ENCODE data around the gene CD52.
"Not testable (repeated sequence)": the region's sequence is repeated elsewhere in the genome, so short reads cannot be mapped to it uniquely, and the experiment has no call there.

CD52 gene

GRCh38 chr1:26284597-26285347 is 33.0 kb upstream of the CD52 start:
- no peak for FAIRE-seq

DNA sequence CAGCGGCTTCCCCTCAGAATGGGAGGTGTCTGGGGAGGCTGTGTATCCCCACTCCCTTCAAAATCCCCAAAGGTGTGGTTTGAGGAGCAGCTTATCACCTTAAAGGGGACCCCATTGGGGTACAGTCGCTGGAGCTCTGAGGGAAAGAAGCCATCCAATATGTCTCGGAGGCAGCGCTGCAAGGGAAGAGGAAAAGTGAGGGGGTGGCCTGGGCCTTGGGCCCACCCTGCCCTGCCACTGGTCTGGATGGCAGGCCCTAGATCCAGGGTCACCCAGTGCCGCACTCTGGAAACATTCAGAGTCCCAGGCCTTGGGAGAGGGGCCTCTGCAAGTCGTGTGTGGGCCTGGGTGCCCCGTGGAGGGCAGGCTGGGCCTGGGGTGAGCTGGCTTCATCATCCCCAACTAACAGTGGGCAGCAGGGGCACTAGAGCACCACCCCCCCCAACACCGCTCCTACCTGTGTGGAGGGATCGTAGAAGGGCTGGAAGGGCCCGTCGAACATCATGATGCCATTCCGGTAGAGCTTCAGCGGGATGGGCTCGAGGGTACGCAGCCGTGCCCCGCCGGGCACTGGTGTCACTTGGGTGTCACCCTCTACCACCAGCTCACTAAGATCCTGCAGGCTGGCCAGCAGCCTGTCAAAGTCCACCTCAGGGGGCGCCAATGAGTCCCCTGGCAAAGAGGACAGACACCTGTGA is 32.2 kb upstream of the CD52 start:
- no peak for FAIRE-seq

DNA sequence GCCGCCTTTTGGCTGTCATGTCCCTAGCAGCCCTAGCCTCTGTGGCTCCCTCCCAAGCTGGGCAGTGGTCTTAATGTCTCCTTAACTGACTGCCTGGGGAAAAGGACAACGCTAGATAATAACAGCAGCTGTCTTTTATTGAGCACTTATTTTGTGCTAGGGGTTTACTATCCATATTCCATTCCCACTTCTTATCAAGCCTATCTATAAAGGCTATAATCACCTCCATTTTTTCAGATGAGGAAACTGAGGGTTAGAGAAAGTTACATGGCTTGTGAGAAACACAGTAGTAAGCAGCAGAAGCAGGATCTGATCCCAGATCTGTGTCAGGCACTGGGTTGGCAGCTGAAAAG is 31.7 kb upstream of the CD52 start:
- no peak for FAIRE-seq

- FAIRE-seq = no peak
Measured at GRCh38 chr1:26287033-26287711, 30.6 kb upstream of the CD52 start.

DNA sequence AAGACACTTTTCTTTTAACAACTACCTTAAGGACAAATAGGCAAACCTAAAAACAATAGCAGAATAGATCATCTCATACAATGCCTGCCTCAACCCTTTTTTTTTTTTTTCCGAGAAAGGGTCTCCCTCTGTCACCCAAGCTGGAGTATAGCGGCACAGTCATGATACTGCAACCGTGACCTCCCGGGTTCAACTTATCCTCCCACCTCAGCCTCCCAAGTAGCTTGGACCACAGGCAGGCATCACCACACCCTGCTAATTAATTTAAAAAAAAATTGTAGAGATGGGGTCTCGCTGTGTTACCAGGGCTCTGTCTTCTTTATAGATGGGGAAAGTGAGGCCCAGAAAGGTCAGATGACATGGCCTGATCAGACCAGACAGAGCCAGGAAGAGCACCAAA is 29.9 kb upstream of the CD52 start:
- no peak for FAIRE-seq

DNA sequence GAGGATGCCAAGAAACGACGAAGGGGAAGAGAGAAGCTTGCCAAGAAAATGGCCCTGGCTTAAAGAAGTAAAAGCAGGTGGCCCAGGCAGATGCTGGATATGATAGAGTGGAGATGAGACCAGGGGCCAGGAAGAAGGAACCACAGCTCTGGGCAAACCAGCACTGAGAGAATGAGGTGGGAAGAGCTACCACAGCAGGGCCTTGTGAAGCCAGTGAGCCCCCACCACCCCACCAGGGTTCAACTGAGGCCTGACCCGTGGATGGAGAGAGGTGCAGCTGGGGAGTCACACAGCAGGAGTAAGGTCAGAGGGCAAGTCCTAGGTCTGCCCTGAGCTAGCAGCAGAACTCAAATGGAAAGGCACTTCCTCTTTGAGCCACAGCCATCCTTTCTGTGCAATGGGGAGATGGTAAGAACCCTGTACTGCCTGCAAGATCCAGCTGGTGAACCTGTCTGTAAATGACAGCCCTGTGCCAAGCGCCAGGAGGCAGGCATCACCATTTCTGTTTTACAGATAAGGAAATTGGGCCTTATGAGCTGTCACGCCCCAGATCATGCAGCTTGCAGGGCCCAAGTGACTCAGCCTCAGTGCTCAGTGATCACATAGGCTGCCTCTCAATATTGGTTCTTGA is 29.3 kb upstream of the CD52 start:
- no peak for FAIRE-seq

DNA sequence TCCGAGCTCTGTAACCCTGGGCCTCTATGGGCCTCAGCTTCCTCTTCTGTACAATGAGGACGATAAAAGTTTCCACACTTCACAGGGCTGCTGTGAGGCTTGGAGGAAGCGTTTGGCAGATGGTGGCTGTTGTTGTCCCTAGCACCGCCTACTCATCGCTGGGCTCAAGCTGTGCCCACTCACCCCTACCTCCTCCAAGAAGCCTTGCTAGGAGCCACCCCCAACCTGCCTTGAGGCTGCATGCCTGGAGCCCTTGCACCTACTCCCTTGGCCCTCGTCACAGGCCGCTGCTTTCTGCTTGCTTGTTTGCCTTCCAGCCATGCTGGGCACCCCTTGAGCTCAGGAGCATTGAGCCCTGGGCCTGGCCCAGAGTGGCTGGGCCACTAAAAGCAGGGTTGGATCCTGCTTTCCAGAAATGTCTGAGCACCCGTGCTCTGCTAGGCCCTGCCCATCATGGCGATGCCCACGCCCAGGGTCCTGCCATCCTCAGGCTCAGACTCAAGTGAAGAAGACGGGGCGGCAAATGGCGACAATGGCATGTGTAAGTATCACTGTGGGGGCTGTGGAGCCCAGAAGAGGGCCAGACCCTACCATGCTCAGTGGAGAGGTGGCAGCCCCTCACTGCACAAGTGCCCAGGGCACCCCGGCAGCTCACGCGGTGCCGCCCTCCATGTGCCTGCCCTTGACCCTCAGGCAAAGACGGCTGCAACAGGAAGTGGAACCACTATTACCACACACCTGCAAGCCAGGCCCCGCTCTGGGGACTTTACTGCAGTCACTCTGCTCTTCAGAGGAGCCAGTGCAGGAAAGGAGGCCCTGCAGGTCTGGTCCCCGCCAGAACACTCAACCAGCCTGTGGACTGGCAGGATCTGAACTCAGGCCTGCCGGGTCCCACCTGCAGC is 28.3 kb upstream of the CD52 start:
- no peak for FAIRE-seq

GRCh38 chr1:26290122-26290881 is 27.5 kb upstream of the CD52 start:
- no peak for FAIRE-seq

DNA sequence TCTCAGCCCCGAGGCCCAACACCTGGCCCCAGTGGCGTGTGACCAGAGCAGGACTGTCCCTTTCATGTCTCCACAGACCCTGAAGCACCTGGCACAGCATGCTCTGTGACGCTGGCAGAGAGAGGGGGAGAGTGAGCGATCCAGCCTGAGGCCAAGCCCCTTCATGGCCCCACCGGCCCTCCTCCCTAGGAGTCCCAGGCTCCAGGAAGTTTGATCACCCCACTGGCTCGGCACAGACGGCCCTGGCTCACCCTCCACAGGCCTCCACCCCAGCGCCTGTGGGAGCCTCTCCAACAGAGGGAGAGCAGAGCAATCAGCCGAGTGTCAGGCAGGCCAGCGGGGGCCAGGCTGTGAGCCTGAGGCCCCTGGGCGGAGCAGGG is 26.9 kb upstream of the CD52 start:
- no peak for FAIRE-seq

DNA sequence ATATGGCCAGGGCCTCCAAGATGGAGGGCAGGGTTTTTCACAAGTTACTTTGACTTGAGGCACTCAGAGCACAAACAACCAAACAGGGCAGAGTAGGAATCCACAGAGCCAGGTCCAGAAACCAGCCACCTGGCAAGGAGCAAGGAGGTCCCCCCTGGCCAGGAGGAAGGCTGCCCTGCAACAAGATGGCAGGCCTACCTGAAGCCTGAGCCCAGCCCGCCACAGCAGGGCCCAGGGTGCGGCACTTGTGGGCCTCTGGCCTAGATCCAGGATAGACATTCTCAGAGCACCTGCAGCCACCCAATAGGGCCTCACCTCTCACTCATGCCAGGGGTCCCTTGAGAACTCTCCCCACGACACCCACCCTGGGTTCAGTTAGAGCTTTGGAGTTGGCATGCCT is 26.3 kb upstream of the CD52 start:
- FAIRE-seq = no peak

- no peak for FAIRE-seq
Measured at GRCh38 chr1:26291939-26292338, 25.8 kb upstream of the CD52 start.

DNA sequence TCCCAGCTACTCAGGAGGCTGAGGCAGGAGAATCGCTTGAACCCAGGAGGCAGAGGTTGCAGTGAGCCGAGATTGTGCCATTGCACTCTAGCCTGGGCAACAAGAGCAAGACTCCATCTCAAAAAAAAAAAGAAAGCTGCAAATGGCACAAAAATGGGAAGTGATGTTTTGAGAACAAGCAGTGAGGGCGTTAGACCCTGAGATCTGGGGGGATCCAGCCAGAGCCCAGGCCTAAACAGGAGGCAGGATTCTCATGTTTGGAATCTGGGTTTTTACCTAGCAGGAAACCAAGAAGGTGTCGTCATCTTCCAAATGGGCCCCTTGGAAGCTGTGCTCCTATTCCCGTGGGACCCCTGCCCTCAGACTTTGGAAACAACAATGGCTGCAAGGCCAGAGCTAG is 25.0 kb upstream of the CD52 start:
- not testable (repeated sequence) for FAIRE-seq

GRCh38 chr1:26293911-26294463 is 23.8 kb upstream of the CD52 start:
- no peak for FAIRE-seq

DNA sequence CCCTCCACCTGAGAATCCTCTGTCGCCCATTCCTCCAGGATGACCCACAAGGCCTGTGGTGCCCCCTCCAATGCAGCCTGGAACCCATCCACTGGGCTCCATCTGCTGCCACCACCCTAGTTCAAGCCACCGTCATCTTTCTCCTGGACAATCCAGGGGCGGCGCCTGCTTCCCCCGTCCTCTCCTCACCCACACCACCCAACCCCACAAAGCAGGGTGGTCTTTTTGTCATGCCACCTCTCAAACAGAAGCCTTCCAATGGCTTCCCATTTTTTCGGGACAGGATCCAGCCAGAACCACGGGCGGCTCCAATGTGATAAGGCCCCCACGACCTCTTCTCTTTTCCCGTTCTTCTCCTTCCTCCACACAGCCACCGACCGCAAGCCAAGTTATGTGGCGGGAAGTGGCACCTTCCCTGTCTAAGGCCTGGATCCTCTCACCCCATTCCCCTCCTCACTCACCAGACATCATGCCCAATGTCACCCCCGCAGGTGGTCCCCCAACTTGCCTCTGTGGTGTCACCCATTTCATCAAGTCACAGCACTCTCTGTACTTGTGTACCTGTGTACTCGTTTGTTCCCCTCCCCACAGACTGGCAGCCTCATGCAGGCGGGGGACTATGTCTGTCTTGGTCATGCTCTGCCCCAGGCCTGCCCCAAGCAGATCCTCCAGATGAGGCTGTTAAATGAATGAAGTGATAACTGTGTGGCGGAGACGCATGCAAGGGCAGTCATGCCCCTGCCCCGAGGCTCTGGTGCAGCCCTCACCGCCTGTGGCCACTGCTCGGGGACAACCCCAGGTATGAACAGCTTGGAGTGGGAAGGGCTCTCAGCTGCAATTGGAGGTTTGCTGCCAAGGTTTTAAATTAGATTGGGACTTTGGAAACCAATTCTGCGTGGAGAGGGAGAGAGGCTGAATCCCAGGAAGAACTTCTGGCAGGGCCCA is 22.3 kb upstream of the CD52 start:
- no peak for FAIRE-seq

DNA sequence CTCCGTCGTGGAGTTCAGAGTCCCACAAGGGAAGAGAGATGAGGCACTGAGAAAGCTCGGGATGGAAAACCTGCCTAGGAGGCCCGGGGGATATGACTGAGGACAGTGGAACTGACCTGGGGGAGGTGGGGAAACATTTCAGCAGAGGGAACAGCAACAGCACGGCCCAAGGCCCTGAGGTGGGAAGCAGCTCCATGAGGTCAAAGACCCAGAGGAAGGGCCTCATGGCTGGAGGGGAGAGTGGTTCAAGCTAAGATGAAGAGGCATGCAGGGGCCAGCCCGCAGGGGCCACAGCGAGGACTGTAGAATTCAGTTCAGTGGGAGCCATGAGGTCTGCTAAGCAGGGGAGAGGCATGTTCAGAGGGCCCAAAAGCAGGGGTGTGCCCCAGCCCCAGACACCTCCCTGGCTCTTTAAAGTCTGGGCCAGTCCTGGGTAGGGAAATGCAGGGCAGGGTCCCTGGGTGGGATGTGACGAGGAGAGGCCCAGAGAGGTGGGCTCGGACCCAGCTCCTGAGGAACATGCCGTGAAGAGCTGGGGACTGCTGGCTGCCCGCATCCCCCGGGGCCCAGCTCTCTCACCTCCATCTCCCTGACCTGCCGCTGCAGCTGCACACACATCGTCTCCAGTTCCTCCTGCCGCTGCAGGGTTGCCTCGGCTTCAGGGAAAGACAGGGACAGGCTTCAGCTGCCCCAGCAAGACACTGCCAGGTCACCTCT is 21.3 kb upstream of the CD52 start:
- FAIRE-seq = no peak

DNA sequence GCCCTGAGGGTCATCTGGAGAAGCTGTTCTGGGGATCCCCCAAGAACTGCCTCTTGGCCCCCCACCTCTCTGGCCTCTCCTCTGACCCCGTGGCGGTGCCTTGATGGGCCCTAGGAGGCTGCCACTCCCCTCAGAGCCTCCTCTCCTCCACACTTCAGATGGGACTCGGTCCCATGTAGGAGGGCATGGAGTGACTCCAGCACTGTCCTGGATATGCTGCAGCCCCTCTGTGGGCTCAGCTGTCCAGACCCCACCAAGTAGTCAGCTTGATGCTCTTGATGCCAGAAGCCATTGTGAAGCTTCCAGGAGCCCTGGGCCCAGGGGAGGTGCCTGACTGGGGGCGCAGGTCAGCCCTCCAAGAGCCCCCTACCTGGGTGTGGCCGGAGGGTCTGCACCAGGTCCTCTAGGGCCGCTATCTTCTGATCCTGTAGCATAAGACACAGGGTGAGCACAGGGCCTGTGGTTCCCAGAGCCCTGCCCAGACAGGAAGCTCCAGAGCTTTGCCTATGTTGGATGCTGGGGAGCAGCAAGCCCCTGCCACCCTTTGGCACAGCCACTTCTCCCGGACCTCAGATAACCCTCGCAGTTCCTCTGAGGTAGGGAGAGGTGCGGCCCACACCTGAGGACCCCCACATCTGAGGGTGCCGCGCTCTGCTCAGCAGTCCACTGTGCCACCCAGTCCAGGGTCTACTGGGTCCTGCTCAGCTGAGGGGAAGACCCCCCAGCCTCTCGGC is 20.5 kb upstream of the CD52 start:
- FAIRE-seq = no peak

- FAIRE-seq = no peak
Measured at GRCh38 chr1:26297791-26298124, 20.0 kb upstream of the CD52 start.

DNA sequence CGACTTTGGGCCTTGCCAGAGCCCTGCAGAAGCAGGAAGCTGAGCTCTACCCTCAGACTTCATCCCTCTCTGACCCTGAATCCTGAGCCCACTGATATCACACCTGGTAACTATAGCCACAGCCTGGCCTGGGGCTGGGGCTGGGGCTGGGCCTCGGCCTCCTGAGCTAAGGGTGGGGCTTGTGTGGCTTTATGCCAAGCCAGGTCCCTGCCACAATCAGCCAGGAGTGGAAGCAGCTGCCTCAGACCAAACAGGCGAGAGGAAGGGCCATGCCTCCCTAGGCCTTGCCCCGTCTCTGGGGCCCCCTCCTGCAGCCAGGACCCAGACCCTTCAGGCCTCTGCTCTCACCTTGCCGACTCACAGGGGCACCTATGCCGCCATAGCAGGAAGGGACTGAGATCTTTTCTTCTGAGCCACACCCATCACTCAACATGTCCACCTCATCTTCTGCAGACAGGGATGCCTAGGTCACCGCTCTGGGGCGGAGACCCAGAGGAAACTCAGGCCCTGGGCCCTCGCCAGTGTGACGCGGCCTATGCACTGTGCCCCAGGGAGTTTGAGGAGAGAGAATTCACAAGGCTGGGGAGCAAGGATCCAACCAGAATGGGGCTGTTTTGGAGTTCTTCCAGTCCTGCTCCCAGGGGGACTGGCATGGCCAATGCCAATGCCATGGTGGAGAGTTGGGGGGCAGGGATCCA is 17.0 kb upstream of the CD52 start:
- FAIRE-seq = no peak
